DND-41 (cell line): Measurements from ENCODE around the gene CTIF.

Source experiments
- ATAC-seq: fragments of 200-7000 bp; cut with Tn5 transposase; 3 replicates; pipeline ENCODE4 v1.9.1; 2021; ENCODE audit warnings: low read depth; ENCODE audit not compliant: insufficient read depth
- DNase-seq: peaks from one replicate; pipeline ENCODE4 v3.0.0-alpha.2; 2020
- H2AFZ ChIP-seq: 2 replicates; pipeline ENCODE4 v1.6.0; 2012; ENCODE audit warnings: low read depth, low read length
- H3K27ac ChIP-seq: 2 replicates; pipeline ENCODE4 v1.5.1; 2012; ENCODE audit warnings: low read length, inconsistent platforms
- H3K27me3 ChIP-seq: fragments of 200-600 bp; sonication (generic); 2 replicates; pipeline ENCODE4 v1.6.0; 2012; ENCODE audit warnings: low read length, mild to moderate bottlenecking, inconsistent platforms; ENCODE audit not compliant: insufficient read depth, poor library complexity
- H3K36me3 ChIP-seq: 2 replicates; pipeline ENCODE4 v1.5.1; 2012; ENCODE audit warnings: low read length, inconsistent platforms; ENCODE audit not compliant: insufficient read depth
- H3K4me1 ChIP-seq: 2 replicates; pipeline ENCODE4 v1.5.1; 2012; ENCODE audit warnings: mild to moderate bottlenecking, low read length; ENCODE audit not compliant: insufficient read depth
- H3K4me2 ChIP-seq: 2 replicates; pipeline ENCODE4 v1.6.0; 2012; ENCODE audit warnings: mild to moderate bottlenecking, moderate library complexity, low read length, inconsistent platforms; ENCODE audit not compliant: insufficient read depth
- H3K4me3 ChIP-seq, 2 experiments: fragments of 200-600 bp in 1 of 2; shearing (Covaris generic) in 1 of 2; 2 replicates each; pipeline ENCODE4 v1.5.1; 2012 to 2016; ENCODE audit warnings: inconsistent platforms in 2 of 2, low read length in 2 of 2, mild to moderate bottlenecking in 2 of 2, low read depth in 1 of 2, moderate library complexity in 1 of 2
- H3K79me2 ChIP-seq: 2 replicates; pipeline ENCODE4 v1.6.0; 2012; ENCODE audit warnings: low read length, inconsistent platforms; ENCODE audit not compliant: insufficient read depth
- H3K9ac ChIP-seq: 2 replicates; pipeline ENCODE4 v1.6.0; 2012; ENCODE audit warnings: low read depth, mild to moderate bottlenecking, inconsistent platforms, low read length, moderate library complexity
- H3K9me3 ChIP-seq: 2 replicates; pipeline ENCODE4 v1.5.1; 2012; ENCODE audit warnings: low read length, moderate library complexity, mild to moderate bottlenecking, inconsistent platforms; ENCODE audit not compliant: insufficient read depth, severe bottlenecking
- H4K20me1 ChIP-seq: 2 replicates; pipeline ENCODE4 v1.6.0; 2012; ENCODE audit warnings: low read length; ENCODE audit not compliant: insufficient read depth
- EZH2 ChIP-seq: IDR thresholded peaks from 3 replicates; pipeline ENCODE4 v1.6.1; 2012; ENCODE audit warnings: borderline replicate concordance, low read depth, mild to moderate bottlenecking, moderate library complexity, low read length, inconsistent platforms; ENCODE audit not compliant: severe bottlenecking
- TF ChIP-seq, protein P1 (sequence below): IDR thresholded peaks from 2 replicates; pipeline ENCODE4 v1.5.1; 2012; ENCODE audit warnings: borderline replicate concordance, low read length, moderate library complexity, mild to moderate bottlenecking; ENCODE audit not compliant: poor library complexity, severe bottlenecking; ENCODE audit errors: extremely low read depth

Gene CTIF

DNA sequence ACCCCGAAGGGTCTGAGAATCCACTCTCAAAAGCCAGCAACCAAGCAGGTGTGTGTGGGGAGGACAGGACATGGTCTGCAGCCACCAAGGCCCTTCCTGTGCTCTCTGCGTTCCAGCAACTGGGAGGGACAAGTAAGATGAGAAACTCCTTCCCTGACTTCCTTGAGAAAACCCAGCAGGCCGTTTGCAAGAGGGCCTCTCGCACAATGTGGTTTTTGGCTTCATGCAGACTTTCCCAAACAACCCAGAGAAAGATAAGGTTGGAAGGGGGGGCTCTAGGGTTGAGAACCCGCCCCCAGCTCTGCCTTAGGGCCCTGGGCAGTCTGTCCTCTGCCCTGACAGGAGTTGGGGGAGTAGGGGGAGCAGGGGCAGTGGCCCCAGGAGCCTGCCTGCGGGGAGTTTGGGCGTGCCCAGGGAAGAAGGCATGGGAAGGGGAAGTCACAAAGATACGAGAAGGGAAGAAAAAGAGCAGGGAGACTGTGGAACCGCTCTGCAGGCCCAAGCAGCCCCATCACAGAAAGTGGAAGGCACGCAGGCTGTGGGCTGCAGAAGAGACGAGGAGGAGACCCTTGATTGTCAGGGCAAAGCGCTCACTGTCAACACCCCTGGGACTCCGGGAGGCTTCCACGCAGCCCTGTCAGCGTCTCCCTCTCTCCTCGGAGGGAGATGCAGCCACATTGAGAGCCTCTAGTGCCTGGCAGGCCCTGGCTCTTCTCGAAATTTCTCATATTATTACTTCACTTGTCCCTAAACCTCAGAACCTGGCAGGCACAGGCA is 312.2 kb downstream of the CTIF start:
- Histone ChIP-seq H3K4me1 (no peaks in the 10 kb centered on the region), H2AFZ (no peak overlapping the region), H3K4me2 (no peak overlapping the region), H3K4me3 (no peak overlapping the region), H3K27ac (peak overlapping the region; percentile 14; the same call in 1 of the 2 replicates), H3K79me2 (no peaks in the 10 kb centered on the region), H3K9ac (no peak overlapping the region), H4K20me1 (no peaks in the 10 kb centered on the region), H3K9me3 (no peaks in the 10 kb centered on the region), H3K27me3 (no peaks in the 10 kb centered on the region), H3K36me3 (no peaks in the 10 kb centered on the region)
- DNase-seq (no peak), ATAC-seq (no peak)
- TF ChIP-seq, protein P1, sequence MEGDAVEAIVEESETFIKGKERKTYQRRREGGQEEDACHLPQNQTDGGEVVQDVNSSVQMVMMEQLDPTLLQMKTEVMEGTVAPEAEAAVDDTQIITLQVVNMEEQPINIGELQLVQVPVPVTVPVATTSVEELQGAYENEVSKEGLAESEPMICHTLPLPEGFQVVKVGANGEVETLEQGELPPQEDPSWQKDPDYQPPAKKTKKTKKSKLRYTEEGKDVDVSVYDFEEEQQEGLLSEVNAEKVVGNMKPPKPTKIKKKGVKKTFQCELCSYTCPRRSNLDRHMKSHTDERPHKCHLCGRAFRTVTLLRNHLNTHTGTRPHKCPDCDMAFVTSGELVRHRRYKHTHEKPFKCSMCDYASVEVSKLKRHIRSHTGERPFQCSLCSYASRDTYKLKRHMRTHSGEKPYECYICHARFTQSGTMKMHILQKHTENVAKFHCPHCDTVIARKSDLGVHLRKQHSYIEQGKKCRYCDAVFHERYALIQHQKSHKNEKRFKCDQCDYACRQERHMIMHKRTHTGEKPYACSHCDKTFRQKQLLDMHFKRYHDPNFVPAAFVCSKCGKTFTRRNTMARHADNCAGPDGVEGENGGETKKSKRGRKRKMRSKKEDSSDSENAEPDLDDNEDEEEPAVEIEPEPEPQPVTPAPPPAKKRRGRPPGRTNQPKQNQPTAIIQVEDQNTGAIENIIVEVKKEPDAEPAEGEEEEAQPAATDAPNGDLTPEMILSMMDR, result no peak
- TF ChIP-seq EZH2, result no peak

DNA sequence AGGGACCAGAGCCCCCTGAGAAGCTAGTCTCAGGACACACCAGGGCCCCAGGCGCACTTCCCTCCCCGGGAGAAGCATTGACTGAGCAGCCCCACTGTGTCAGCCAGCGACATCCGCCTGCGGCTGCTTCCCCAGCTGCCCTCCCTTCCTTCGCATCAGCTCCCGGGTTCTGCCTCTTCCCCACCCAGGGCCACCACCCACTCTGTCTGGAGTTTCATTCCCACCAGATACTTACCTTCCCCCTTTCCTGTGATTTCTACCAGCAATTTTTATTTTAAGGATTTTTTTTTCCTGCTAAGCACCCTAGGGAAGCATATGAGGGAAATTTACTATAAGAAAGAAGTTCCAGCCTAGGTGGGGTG is 312.7 kb downstream of the CTIF start:
- Histone ChIP-seq H2AFZ (no peak overlapping the region), H3K4me1 (no peaks in the 10 kb centered on the region), H3K9me3 (no peaks in the 10 kb centered on the region), H3K27me3 (no peaks in the 10 kb centered on the region), H3K36me3 (no peaks in the 10 kb centered on the region), H3K4me2 (no peak overlapping the region), H3K4me3 (no peak overlapping the region), H4K20me1 (no peaks in the 10 kb centered on the region), H3K9ac (no peak overlapping the region), H3K27ac (no peak overlapping the region), H3K79me2 (no peaks in the 10 kb centered on the region)
- DNase-seq (no peak), ATAC-seq (no peak)
- TF ChIP-seq, protein P1, result no peak
- TF ChIP-seq EZH2, result no peak

DNA sequence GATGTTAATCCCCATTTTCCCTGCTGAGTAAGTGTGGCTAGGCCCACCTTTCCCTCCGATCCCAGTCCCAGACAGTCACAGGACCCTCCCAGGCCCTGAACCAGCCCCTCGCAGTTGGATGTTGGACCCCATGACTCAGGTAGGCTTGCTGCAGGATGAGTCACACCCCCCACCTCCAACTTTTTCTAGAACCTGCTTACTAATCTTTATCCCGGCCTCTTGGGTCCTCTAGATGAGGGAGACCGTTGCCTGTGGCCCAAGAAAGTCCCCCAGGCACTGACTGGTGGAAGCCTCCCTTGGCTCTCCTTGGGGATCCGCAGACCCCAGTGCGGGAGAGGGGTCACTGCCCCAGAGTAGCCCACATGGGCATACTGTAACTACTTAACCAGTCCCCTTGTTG is 313.5 kb downstream of the CTIF start:
- Histone ChIP-seq H4K20me1 (no peaks in the 10 kb centered on the region), H3K79me2 (no peaks in the 10 kb centered on the region), H2AFZ (no peak overlapping the region), H3K4me2 (no peak overlapping the region), H3K36me3 (no peaks in the 10 kb centered on the region), H3K9me3 (no peaks in the 10 kb centered on the region), H3K9ac (no peak overlapping the region), H3K4me3 (no peak overlapping the region), H3K4me1 (no peaks in the 10 kb centered on the region), H3K27me3 (no peaks in the 10 kb centered on the region), H3K27ac (no peak overlapping the region)
- no peak for TF ChIP-seq EZH2
- TF ChIP-seq, protein P1, result no peak
- DNase-seq (no peak), ATAC-seq (no peak)

DNA sequence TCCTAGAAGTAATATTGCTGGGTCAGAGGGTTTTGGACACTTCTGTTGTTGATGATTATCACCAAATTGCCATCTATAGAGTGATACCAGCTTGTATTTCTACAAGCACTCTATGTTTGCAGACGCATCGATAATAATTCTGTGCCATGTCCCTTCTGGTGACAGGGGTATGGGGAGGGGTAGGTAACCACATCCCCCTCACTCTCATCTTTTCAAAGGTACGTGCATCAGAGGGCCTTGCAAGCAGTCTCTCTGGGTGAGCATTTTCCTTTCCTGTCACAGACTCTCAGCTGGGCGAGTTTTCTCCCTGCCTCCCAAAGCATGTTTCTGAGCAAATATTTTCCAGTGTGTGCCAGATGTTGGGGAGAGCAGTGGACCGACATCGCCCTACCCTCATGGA is 314.0 kb downstream of the CTIF start:
- no peaks in the 10 kb centered on the region for H3K36me3 ChIP-seq
- no peak overlapping the region for H3K4me2 ChIP-seq
- no peaks in the 10 kb centered on the region for H4K20me1 ChIP-seq
- no peak overlapping the region for H3K4me3 ChIP-seq
- ATAC-seq, result peak; percentile 45; the same call in 1 of the 3 replicates
- H3K9me3 ChIP-seq, result no peaks in the 10 kb centered on the region
- H3K27me3 ChIP-seq, result no peaks in the 10 kb centered on the region
- H3K4me1 ChIP-seq, result no peaks in the 10 kb centered on the region
- H2AFZ ChIP-seq, result no peak overlapping the region
- no peaks in the 10 kb centered on the region for H3K79me2 ChIP-seq
- DNase-seq, result no peak
- H3K27ac ChIP-seq, result no peak overlapping the region
- no peak for TF ChIP-seq EZH2
- TF ChIP-seq, protein P1, result no peak
- H3K9ac ChIP-seq, result no peak overlapping the region
